ENCODE measurements around the gene GALNTL6.

- TF ChIP-seq, protein P1, sequence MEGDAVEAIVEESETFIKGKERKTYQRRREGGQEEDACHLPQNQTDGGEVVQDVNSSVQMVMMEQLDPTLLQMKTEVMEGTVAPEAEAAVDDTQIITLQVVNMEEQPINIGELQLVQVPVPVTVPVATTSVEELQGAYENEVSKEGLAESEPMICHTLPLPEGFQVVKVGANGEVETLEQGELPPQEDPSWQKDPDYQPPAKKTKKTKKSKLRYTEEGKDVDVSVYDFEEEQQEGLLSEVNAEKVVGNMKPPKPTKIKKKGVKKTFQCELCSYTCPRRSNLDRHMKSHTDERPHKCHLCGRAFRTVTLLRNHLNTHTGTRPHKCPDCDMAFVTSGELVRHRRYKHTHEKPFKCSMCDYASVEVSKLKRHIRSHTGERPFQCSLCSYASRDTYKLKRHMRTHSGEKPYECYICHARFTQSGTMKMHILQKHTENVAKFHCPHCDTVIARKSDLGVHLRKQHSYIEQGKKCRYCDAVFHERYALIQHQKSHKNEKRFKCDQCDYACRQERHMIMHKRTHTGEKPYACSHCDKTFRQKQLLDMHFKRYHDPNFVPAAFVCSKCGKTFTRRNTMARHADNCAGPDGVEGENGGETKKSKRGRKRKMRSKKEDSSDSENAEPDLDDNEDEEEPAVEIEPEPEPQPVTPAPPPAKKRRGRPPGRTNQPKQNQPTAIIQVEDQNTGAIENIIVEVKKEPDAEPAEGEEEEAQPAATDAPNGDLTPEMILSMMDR (conservative IDR thresholded peaks at IDR 0.05): no peak
- TF ChIP-seq EZH2 (IDR thresholded peaks at IDR 0.05; ENCODE audit: low read depth): no peak
These were observed 1167.0 kb downstream of the GALNTL6 start for GRCh38 chr4:172980219-172980618.
